ENCODE data around the gene FLOT1.

DNA sequence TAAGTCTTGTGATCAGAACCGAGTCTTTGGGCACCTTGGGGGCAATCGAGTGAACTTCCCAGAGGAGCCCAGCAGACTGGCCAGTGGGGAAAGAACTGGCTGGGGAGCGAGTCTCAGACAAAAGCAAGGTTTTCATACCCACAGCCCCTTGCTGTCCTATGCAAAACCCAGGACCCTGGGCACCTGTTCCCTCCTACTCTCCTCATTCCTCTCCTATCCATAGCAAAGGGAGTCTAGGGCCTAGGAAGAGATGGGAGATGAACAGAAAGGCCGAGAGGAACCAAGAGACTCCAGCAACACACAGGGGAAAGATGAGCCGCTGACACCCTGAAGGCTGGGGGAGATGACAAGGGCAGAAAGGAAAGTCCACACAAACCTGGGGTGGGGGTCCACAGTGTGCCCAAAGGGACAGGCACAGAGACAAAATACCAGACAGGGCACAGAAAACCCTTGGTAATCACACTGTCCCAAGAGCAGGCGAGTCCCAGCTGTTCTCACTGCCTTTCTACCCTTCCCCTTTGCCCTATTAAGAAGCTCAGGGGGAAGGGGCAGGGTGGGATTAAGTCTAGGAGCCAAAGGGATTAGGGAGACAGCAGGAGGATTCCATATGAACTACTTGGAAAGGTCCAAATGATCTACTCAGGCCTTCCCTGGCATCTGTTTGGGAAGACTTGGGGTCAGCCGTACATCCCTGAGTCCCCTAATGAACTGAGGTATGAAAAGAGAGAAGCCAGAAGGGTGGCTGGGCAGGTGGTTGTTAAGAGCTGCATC is 62.5 kb downstream of the FLOT1 start:
- TF ChIP-seq CTCF (IDR thresholded peaks at IDR 0.05; ENCODE audit: low read length) (no peak), EZH2 (IDR thresholded peaks at IDR 0.05; ENCODE audit: borderline replicate concordance, low read length) (no peak)

Measured in OCI-LY1 (cell line).